ENCODE results near the gene PSENEN. TPM values are rescaled to one million over a fixed set of nuclear protein-coding genes. Genes with fewer than 3 reads are reported as not detected.

Gene PSENEN
- total RNA-seq, 4 donors from 2014 or later, result 22.2 to 45.8 (median 38.3) TPM

DNA sequence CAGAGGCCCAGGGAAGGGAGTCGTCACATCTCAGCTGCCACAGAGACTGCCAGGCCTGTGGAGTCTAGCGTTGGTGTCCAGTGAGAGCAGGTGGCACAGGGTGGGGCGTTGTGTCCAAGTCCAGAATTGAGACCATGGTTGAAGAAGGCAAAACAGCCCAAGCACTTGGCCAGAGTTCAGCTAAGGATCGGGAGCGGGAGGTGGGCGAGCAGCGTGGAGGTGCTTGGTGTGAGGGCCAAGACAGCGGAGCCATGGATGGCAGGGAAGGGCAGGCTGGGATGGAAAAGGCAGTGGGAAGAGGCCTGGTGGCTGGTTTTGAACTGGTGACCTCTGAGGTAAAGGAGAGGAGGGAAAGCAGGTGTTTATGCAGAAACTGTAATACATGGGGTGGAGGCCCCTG is 11.2 kb upstream of the PSENEN start:
- Histone ChIP-seq H3K36me3 (peaks cover 0 to 94% of the 10 kb centered on the region in 2 donors), H3K27me3 (no peaks in the 10 kb centered on the region), H3K27ac (no peak overlapping the region), H3K4me3 (no peak overlapping the region), H3K9me3 (no peaks in the 10 kb centered on the region), H3K4me1 (no peaks in the 10 kb centered on the region)
- DNase-seq, result no peak
- in situ Hi-C loops (cut with MboI; ENCODE audit: low sequenced_read_pairs in 4 of 4) (no loop called here), intact Hi-C loops (cut with DNase I; ENCODE audit: low total_unique reads) (no loop called here)
- ATAC-seq, result no peak
- TF ChIP-seq, protein P1, sequence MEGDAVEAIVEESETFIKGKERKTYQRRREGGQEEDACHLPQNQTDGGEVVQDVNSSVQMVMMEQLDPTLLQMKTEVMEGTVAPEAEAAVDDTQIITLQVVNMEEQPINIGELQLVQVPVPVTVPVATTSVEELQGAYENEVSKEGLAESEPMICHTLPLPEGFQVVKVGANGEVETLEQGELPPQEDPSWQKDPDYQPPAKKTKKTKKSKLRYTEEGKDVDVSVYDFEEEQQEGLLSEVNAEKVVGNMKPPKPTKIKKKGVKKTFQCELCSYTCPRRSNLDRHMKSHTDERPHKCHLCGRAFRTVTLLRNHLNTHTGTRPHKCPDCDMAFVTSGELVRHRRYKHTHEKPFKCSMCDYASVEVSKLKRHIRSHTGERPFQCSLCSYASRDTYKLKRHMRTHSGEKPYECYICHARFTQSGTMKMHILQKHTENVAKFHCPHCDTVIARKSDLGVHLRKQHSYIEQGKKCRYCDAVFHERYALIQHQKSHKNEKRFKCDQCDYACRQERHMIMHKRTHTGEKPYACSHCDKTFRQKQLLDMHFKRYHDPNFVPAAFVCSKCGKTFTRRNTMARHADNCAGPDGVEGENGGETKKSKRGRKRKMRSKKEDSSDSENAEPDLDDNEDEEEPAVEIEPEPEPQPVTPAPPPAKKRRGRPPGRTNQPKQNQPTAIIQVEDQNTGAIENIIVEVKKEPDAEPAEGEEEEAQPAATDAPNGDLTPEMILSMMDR (IDR thresholded peaks at IDR 0.05 in 4 of 5, conservative IDR thresholded peaks at IDR 0.05 in 1 of 5), result no peak
- TF ChIP-seq POLR2A (IDR thresholded peaks at IDR 0.05), result no peak

DNA sequence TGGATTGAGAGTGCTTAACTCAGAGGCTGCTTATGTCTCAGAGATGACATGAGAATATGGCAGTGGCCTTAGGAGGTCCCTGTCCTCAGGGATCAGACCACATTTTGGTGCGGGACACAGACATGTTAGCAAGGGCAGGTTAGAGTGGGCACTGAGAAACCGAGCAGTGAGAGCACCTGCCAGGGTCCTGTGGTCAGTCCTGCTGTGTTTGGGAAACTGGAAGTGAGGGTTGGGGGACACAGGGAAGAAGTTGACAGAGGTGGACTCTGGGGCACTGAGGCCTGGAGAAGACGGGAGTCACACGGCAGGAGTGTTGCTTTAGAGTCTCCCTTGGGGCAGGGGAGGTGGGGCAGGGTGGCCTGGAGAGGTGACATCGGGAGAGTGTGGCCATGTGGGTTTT is 10.6 kb upstream of the PSENEN start:
- no peak for ATAC-seq
- H3K4me1 ChIP-seq, result peaks cover 4 to 6% of the 10 kb centered on the region in 2 donors
- no peak for DNase-seq
- no peak overlapping the region for H3K27ac ChIP-seq
- no peaks in the 10 kb centered on the region for H3K27me3 ChIP-seq
- intact Hi-C loops (cut with DNase I; ENCODE audit: low total_unique reads), result no loop called here
- H3K9me3 ChIP-seq, result no peaks in the 10 kb centered on the region
- in situ Hi-C loops (cut with MboI; ENCODE audit: low sequenced_read_pairs in 4 of 4), result no loop called here
- no peak for TF ChIP-seq POLR2A (IDR thresholded peaks at IDR 0.05)
- TF ChIP-seq, protein P1 (IDR thresholded peaks at IDR 0.05 in 4 of 5, conservative IDR thresholded peaks at IDR 0.05 in 1 of 5), result no peak
- H3K36me3 ChIP-seq, result peaks cover 0 to 88% of the 10 kb centered on the region in 2 donors
- H3K4me3 ChIP-seq, result no peak overlapping the region

DNA sequence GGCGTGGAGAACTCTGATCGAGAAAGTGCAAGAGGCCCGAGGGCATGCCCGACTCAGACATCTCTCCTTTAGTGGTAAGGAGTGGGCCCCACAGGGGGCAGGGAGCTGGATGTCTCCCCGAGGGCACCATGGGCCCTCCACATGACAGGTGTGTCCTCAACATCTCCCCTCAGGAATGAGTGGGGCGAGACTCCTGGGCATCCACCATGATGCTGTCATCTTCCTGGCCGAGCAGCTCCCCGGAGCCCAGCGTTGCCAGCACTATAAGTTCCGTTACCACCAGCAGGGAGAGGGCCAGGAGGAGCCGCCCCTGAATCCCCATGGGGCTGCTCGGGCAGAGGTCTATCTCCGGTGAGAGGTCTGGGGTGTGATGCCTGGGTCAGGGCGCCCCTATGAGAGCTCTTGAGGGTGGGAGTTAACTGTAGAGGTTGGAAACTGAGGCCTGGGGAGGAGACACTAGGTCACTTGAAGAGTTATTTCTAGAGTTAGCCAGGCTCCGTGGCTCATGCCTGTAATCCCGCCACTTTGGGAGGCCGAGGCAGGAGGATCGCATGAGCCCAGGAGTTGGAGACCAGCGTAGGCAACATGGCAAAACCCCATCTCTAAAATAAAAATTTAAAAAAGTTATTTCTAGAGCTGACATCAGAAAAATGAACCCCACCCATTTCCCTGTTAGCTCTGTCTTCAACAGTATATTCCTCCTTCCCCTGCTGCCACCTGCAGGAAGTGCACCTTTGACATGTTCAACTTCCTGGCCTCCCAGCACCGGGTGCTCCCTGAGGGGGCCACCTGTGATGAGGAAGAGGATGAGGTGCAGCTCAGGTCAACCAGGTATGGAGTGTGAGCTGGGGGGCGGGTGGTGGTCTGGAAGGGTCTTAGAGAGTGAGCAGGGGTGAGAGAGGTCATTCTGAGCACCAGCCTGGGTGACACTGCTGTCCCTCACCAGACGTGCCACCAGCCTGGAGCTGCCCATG is 8.3 kb upstream of the PSENEN start:
- H3K4me1 ChIP-seq, result peaks cover 12 to 16% of the 10 kb centered on the region in 2 donors
- in situ Hi-C loops (cut with MboI; ENCODE audit: low sequenced_read_pairs in 4 of 4) (no loop called here), intact Hi-C loops (cut with DNase I; ENCODE audit: low total_unique reads) (no loop called here)
- no peak for DNase-seq
- no peak overlapping the region for H3K27ac ChIP-seq
- H3K9me3 ChIP-seq, result no peaks in the 10 kb centered on the region
- peaks cover 0 to 65% of the 10 kb centered on the region in 2 donors for H3K36me3 ChIP-seq
- TF ChIP-seq POLR2A (IDR thresholded peaks at IDR 0.05), result no peak
- TF ChIP-seq, protein P1 (IDR thresholded peaks at IDR 0.05 in 4 of 5, conservative IDR thresholded peaks at IDR 0.05 in 1 of 5), result no peak
- H3K27me3 ChIP-seq, result no peaks in the 10 kb centered on the region
- ATAC-seq, result no peak
- no peak overlapping the region for H3K4me3 ChIP-seq

DNA sequence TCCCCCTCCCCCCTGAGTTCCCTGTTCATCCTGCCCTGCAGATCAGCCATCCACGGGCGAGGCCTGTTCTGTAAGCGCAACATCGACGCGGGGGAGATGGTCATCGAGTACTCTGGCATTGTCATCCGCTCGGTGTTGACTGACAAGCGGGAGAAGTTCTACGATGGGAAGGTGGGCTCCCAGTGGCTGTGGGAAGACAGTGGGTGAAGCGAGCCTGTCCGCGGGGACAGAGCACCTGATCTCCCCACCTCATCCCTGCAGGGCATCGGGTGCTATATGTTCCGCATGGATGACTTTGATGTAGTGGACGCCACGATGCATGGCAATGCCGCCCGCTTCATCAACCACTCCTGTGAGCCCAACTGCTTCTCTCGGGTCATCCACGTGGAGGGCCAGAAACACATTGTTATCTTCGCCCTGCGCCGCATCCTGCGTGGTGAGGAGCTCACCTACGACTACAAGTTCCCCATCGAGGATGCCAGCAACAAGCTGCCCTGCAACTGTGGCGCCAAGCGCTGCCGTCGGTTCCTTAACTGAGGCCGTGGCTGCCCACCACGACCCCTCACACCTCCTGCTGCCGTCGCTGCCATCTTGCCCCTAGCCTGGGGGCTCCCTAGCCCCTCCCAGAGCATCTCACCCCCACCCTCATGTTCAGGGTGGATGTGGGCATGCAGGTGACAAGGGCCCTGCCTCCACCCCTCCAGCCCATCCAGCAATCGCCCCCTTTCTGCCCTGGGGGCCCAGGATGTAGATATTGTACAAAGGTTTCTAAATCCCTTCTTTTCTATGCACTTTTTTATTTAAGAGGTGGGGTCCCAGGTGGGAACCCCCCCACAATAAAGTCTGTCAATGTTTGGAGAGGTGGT is 7.2 kb upstream of the PSENEN start:
- no peak for DNase-seq
- Histone ChIP-seq H3K27ac (no peak overlapping the region), H3K9me3 (no peaks in the 10 kb centered on the region), H3K27me3 (no peaks in the 10 kb centered on the region), H3K4me1 (peaks cover 12 to 16% of the 10 kb centered on the region in 2 donors), H3K36me3 (peaks cover 0 to 57% of the 10 kb centered on the region in 2 donors), H3K4me3 (no peak overlapping the region)
- TF ChIP-seq, protein P1 (IDR thresholded peaks at IDR 0.05 in 4 of 5, conservative IDR thresholded peaks at IDR 0.05 in 1 of 5), result no peak
- TF ChIP-seq POLR2A (IDR thresholded peaks at IDR 0.05), result no peak
- in situ Hi-C loops (cut with MboI; ENCODE audit: low sequenced_read_pairs in 4 of 4), result no loop called here
- intact Hi-C loops (cut with DNase I; ENCODE audit: low total_unique reads), result no loop called here
- ATAC-seq, result no peak

All from gastrocnemius medialis (tissue), 4 donors.